Measurements from ENCODE around the gene CAMK2A.
A peak's percentile ranks its signal among the peaks of the same experiment; 100 is the strongest.
"Not testable (repeated sequence)": the region's sequence is repeated elsewhere in the genome, so short reads cannot be mapped to it uniquely, and the experiment has no call there.

Gene CAMK2A

GRCh38 chr5:150234576-150235499 lies 54.7 kb downstream of the CAMK2A start:
- DNase-seq, result no peak

DNA sequence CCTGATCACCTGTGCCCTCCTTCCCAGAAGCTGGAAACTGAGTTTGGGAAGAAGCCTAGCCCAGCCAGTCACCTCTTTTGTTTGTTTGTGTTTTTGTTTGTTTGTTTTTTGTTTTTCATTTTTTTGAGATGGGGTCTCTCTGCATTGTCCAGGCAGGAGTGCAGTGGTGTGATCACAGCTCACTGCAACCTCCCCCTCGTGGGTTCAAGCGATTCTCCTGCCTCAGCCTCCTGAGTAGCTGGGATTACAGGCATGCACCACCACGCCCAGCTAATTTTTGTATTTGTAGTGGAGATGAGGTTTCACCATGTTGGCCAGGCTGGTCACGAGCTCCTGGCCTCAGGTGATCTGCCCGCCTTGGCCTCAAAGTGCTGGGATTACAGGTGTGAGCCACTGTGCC lies 55.9 kb downstream of the CAMK2A start:
- DNase-seq, result not testable (repeated sequence)

GRCh38 chr5:150230842-150231241 lies 58.7 kb downstream of the CAMK2A start:
- no peak for DNase-seq

DNA sequence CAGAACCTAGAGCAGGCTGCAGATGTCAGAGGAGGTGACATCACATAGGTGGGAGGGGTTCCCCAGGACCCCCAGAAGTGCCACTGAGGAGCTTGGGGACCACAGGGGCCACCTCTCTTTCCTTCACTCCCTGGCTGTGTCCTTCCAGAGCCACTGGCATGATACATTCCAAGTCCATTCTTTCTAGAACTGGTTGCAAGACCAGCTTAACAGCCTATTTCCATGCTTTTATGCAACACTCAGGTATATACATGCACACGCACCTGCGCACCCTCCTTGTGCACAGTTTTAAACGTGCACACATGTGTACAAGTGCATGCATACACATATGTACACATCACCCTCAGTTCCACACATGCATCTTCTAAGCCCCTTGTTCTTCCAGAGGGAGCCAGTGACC lies 60.0 kb downstream of the CAMK2A start:
- DNase-seq, result no peak

GRCh38 chr5:150227606-150228273 lies 61.8 kb downstream of the CAMK2A start:
- no peak for DNase-seq

GRCh38 chr5:150227036-150227435 lies 62.5 kb downstream of the CAMK2A start:
- DNase-seq, result no peak

GRCh38 chr5:150224483-150225027 lies 65.0 kb downstream of the CAMK2A start:
- DNase-seq, result no peak

- no peak for DNase-seq
Measured at GRCh38 chr5:150223474-150223873, 66.1 kb downstream of the CAMK2A start.

DNA sequence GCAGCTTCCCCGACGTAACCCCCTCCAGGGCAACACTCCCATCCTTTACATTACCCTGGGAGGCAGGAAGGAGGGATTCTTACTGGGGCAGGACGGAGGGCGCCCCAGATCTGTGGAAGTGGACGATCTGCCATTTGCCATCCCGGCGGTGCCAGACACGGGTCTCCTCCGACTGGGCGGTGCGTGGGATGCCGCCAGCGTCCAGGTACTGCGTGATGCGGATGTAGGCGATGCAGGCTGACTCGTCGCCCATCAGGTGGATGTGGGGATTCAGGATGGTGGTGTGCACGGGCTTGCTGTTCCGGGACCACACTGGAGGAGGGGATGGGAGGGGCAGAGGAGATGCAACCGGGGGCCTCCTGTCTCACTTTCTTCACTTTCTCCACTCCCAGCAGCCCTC lies 66.7 kb downstream of the CAMK2A start:
- no peak for DNase-seq

GRCh38 chr5:150221471-150221870 lies 68.1 kb downstream of the CAMK2A start:
- no peak for DNase-seq

DNA sequence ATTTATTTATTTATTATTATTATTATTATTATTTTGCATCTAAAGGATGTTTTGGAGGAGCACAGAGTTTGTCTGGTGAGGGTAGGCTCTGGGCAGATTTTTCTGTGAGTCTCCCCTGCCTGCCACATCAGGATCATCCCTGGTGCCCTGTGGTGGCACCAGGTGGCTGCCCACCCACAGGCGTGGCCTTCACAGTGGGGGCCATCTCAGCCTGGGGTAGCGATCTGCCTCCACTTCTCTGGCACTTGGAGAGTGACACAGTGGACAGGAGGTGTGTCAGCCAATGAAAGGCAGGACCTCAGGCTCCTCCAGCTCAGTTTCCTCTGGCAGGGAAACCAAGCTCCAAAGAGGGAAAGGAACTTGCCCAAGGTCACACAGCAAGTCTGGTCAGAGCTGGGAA lies 69.7 kb downstream of the CAMK2A start:
- DNase-seq, result no peak

- DNase-seq, result no peak
Measured at GRCh38 chr5:150219142-150219541, 70.4 kb downstream of the CAMK2A start.

DNA sequence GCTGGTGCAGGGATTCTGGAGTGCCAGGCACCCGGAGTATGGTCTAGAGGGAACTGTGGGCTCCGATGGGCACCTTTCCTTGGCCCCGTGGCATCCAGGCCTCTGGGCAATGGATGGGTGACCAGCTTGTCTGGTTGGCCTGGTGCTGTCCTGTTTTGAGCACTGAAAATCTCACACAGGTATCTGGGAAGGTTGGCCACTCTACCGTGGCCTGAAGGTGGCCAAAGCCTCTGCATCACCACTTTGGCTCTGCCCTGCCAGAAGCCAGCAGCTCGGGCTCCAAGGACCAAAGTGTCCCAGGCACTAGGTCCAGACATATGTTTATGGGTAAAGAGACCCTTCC lies 70.9 kb downstream of the CAMK2A start:
- no peak for DNase-seq

- DNase-seq, result peak; percentile 81
Measured at GRCh38 chr5:150217873-150218692, 71.5 kb downstream of the CAMK2A start.

- DNase-seq, result no peak
Measured at GRCh38 chr5:150217038-150217437, 72.5 kb downstream of the CAMK2A start.

DNA sequence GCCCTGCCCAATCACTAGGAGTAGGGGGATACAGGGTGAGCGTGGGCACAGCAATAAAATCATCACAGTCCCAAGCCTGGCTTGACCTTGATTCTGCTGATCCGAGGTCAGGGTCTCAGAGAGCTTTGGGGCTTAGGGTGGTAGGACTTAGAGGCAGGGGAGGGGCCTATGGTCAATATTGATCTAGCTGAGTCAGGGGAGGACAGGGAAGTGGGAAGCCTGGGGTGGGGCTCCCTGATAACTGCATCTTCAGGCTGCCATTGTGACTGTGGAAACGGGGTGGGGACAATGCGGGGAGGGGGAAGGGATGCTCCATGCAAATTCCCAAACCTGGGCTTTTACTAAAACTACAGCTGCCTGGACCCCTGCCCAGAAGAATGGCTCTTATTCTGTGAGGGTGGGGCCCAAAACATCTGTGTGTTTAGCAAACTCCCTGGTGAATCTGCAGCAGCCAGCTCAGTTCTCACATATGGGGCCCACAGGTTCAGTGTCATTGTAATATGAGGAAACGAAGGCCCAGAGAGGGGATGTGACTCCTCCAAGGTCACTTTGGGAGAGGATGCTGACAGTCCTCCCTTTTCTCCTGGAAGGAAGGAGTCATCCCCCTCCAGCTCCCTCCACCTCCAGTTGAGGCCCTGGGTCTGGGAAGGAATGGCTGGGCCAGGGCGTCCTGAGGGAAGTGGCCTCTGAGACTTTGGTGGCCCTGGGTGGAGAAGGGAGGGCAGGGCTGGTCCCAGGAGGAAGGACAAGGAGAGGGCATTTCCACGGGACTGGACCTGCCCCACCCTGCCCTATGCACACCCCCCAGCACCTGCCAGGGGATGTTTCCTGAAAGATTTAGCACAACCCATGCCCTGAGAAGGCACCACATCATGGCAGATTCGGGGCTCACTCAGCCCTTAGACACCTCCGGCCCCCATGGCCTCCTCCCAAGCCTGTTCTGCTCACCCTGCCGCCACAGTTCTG lies 73.3 kb downstream of the CAMK2A start:
- no peak for DNase-seq

DNA sequence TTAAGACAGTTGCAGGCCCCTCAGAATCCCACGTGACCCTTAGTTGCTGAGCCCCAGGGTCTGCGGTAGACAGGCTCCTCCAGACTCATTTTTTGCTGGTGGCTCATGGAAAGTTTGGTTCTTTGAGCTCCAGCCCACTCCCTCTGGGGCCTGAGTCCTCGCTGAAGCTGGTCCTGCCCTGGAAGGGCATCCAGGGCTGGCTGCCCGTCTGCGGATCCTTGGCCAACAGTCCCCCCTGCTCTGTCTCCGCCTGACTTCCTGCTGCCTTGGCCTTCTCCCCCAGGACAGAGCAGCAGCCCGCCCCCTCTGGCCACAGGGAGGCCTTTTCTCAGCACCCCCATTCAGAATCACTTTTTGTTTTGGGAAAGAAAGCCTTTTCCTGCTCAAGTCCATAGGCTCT lies 75.3 kb downstream of the CAMK2A start:
- no peak for DNase-seq

GRCh38 chr5:150213530-150213929 lies 76.0 kb downstream of the CAMK2A start:
- no peak for DNase-seq

- DNase-seq, result no peak
Measured at GRCh38 chr5:150211156-150212030, 78.2 kb downstream of the CAMK2A start.

DNA sequence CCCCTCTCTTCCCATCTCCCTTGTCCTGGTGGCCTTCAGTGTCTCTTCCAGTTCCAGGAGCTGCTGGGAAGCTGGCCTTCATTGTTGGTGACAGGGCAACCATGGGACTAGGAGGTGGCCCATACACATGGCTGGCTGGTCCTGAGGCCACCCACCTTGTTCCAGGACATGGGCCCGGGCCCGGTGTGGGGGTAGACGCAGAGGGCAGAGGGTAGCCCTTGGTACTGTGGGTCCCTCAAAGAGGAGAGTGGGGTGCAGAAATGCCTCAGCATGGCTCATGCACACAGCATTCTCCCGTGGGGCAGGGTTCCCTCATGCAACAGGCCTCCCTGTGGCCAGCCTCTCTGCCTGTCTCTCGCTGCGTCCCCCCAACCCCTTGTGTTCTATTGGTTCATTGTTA lies 78.9 kb downstream of the CAMK2A start:
- DNase-seq, result no peak

DNA sequence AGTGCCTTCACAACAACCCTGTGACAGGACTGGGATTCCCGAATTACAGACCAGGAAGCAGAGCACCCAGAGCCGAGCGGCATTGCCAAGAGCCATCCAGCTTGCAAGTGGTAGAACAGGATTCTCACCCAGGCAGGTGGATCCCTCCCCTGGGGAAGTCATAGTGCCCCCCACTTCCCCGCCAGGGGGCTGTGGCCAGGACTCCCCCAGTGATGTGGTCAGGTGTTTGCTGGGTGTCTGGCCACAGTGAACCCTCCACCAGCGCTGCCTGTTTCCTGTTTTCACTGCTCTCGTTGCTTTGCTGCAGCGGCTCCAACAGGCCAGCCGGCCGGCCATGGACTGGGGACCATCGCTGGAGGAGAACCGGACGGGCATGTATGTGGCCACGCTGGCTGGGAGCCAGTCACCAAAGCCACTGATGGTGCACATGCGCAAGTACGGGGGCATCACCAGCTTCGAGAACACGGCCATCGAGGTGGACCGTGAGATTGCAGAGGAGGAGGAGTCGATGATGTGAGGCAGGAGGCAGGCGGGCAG lies 80.4 kb downstream of the CAMK2A start:
- DNase-seq, result peak; percentile 19
